Testis (tissue), 2 donors: ENCODE measurements around the gene MMP25.
"Not testable (repeated sequence)": the region's sequence is repeated elsewhere in the genome, so short reads cannot be mapped to it uniquely, and the experiment has no call there.

ENCODE experiments used
- POLR2A ChIP-seq: fragments of 450-650 bp; IDR thresholded peaks from one replicate; pipeline ENCODE4 v1.6.1; 2017; ENCODE audit warnings: antibody characterized with exemption, mild to moderate bottlenecking, moderate library complexity
- TF ChIP-seq, protein P1 (sequence below), 3 experiments: fragments of 450-650 bp in 2 of 3; fragments of 200-600 bp in 1 of 3; sonication (generic) in 1 of 3; IDR thresholded peaks; one replicate each; pipeline ENCODE4 v1.5.1; 2016 to 2019; ENCODE audit warnings: antibody characterized with exemption in 3 of 3, mild to moderate bottlenecking in 2 of 3, moderate library complexity in 1 of 3

GRCh38 chr16:3083408-3083807, 37.0 kb downstream of the MMP25 start:
- TF ChIP-seq, protein P1, sequence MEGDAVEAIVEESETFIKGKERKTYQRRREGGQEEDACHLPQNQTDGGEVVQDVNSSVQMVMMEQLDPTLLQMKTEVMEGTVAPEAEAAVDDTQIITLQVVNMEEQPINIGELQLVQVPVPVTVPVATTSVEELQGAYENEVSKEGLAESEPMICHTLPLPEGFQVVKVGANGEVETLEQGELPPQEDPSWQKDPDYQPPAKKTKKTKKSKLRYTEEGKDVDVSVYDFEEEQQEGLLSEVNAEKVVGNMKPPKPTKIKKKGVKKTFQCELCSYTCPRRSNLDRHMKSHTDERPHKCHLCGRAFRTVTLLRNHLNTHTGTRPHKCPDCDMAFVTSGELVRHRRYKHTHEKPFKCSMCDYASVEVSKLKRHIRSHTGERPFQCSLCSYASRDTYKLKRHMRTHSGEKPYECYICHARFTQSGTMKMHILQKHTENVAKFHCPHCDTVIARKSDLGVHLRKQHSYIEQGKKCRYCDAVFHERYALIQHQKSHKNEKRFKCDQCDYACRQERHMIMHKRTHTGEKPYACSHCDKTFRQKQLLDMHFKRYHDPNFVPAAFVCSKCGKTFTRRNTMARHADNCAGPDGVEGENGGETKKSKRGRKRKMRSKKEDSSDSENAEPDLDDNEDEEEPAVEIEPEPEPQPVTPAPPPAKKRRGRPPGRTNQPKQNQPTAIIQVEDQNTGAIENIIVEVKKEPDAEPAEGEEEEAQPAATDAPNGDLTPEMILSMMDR (IDR thresholded peaks at IDR 0.05) = not testable (repeated sequence)
- TF ChIP-seq POLR2A = not testable (repeated sequence)
